HG03565 (cell line): Measurements from ENCODE around the gene PLPP7.
"Not testable (repeated sequence)": the region's sequence is repeated elsewhere in the genome, so short reads cannot be mapped to it uniquely, and the experiment has no call there.

Source experiments
- ATAC-seq: cut with Tn5 transposase; IDR thresholded peaks from one replicate; pipeline ENCODE4 v1.9.1; 2021; ENCODE audit warnings: mild to moderate bottlenecking, moderate library complexity; ENCODE audit not compliant: unreplicated experiment

Gene PLPP7

DNA sequence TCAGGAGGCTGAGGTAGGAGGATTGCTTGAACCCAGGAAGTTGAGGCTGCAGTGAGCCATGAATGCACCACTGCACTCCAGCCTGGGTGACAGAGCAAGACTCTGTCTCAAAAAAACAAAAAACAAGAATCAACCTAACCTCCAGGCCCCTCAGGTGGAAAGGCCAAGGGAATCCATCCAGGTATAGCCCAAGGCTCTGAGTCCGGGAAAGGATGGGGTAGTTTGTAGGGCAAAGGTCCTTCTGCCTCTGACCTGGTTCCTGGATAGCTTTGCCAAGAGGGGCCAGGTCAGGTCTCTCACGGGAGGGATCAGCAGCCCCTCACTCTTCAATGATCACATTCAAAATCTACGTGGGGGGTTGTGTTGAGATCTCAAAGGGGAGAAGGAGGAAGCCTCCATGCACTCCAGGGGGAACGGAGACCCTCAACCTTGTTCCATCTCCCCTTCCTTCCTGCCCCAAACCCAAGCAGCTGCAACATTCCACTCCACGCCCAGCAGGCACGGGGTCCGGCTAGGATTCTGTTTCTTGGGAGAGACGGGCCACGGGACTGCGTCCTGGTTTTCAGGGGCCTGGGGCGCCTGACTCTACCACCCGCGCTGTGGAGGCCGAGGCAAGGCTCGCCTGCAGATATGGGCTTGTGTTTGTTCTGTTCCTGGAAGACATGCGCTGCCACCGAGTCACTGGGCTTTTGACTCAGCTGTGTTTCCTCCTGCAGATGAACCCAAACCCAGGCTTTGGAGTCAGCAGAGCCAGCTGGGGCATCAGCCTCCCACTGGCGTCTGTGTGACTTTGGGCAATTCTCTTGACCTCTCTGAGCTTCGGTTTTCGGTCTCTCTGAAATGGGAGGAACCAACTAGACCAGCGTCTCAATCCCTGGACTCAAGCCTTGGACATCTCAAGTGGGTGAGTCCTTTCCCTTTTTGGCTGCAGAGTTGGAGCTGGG lies 35.5 kb downstream of the PLPP7 start:
- no peak for ATAC-seq

DNA sequence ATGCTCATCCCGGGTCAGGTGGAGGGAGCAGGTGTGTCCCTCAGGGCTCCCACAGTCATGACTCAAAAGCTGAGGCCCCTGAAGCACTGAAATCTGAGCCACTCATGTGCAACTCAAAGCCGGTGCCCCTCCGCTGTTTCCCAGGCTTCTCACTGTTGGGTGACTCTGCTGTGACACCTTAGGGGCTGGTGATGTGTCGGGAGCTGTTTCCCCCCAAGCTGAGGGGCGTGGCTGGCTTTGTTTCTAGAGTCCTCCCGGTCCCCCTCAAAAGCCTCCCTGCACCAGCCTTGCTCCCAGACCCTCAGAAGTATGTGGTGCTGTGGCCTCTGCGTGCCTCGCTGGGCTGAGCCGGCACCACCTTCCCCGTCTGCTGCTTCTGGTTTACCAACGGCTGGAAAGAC lies 39.7 kb downstream of the PLPP7 start:
- ATAC-seq = no peak

DNA sequence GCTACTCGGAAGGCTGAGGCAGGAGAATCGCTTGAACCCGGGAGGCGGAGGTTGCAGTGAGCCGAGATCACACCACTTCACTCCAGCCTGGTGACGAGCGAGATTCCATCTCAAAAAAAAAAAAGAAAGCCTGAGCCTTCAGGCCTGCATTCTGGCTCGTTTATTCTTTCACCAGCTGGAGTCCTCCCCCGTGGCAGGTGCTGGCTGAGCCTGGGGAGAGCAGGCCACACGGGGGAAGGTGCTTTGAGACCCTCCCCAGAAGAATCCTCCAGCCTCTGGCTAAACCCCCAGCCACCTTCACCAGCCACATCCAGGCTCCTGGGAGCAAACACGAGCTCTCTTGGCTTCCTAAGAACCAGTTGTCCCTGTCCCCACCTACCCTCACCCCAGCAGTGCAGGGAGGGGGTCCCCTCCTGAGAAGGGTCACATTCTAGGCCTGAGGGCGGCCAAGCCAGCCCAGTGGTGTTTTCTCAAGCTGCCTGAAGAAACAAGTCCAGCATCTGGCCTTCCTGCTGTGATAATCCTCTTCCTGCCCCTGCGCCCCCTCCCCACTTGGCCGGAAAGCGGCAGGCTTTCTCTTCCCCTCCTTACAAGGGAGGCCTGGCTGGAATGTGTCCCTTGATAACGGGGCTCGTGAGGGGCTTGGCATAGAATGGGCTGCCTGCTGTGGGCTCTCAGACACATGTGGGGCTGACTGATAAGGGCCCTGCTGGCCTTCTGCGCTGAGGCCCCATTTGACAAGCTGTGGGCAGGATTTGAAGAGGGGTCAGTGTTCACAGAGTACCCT lies 41.5 kb downstream of the PLPP7 start:
- ATAC-seq = no peak

DNA sequence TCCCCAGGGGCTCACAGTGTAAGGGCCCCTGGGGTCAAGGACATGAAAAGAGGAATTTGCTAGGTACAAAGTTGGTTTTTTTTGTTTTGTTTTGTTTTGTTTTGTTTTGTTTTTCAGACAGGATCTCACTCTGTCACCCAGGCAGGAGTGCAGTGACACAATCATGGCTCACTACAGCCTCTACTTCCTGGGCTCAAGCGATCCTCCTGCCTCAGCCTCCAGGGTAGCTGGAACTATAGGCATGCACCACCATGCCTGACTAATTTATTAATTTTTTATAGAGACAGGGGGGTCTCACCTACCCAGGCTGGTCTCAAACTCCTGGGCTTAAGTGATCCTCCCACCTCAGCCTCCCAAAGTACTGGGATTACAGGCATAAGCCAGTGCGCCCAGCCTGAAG lies 42.5 kb downstream of the PLPP7 start:
- not testable (repeated sequence) for ATAC-seq

DNA sequence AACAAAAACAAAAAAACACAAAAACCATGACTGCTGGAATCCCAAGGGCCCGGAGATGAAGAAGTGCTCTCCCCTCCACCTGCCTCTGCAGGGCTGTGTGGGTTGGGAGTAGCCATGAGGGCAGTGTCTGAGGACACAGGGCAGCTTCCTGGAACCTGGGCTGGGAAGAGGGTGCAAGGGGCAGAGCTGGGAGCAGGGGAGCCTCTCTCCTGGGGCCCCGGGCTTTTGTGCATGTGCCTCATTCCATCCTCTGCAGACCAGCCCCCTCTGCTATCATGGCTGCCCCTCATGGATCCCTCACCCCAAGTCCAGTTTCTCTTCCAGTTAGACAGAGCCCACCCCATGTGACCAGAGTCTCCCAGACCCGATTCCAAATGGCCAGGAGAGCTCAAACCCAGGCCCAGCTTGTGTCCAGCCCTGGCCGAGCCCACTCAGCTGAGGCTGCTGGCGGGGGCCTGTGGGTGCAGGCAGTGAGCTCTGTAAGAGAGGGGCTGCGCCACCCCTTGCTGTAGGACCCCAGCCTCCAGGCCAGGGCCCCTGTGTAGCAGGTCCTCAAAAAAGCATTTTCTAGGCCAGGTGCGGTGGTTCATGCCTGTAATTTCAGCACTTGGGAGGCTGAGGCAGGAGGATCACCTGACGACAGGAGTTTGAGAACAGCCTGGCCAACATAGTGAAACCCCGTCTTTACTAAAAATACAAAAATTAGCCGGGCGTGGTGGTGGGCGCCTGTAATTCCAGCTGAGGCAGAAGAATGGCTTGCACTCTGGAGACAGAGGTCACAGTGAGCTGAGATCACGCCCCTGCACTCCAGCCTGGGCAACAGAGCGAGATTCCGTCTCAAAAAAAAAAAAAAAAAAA lies 44.5 kb downstream of the PLPP7 start:
- ATAC-seq = no peak

GRCh38 chr9:131334629-131335367 lies 45.3 kb downstream of the PLPP7 start:
- no peak for ATAC-seq

GRCh38 chr9:131335368-131335755 lies 45.8 kb downstream of the PLPP7 start:
- no peak for ATAC-seq

DNA sequence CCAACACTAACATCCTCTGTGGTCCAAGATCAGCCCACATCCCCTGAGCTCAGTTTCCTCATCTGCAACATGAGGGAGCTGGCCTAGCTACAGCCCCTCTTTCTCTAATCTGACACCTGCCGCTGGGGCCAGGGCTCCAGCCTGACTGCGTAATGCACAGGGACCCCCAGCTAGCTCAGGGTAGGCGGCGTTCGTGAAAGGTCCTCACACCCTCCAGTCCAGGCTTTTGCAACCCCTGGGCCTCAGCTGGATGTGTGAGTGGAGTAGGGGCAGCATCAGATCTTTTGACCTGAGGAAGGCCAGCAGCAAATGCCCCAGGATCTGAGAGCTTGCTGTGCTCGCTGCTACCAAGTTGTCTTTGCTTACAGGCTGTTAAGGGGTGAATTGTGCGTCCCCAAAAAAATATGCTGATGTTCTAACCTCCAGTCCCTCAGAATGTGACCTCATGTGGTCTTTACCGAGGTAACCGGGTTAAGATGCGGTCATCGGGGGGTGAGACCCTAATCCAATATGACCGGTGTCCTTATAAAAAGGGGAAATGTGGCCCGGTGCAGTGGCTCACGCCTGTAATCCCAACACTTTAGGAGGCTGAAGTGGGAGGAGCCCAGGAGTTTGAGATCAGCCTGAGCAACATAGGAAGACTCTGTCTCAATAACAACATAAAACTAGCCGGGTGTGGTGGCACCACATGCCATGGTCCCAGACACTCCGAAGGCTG lies 47.8 kb downstream of the PLPP7 start:
- ATAC-seq = no peak

- ATAC-seq = not testable (repeated sequence)
These were observed 49.7 kb downstream of the PLPP7 start for GRCh38 chr9:131339212-131339611.

DNA sequence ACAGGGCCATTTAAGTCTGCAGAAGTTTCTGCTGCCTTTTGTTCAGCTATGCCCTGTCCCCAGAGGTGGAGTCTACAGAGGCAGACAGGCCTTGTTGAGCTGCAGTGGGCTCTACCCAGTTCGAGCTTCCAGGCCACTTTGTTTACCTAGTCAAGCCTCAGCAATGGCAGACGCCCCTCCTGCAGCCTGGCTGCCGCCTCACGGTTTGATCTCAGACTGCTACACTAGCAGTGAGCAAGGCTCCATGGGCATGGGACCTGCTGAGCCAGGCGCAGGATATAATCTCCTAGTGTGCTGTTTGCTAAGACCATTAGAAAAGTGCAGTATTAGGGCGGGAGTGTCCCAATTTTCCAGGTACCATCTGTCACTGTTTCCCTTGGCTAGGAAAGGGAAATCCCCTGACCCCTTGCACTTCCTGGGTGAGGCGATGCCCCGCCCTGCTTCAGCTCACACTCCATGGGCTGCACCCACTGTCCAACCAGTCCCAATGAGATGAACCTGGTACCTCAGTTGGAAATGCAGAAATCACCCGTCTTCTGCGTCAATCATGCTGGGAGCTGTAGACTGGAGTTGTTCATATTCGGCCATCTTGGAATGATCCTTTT lies 55.5 kb downstream of the PLPP7 start:
- not testable (repeated sequence) for ATAC-seq

DNA sequence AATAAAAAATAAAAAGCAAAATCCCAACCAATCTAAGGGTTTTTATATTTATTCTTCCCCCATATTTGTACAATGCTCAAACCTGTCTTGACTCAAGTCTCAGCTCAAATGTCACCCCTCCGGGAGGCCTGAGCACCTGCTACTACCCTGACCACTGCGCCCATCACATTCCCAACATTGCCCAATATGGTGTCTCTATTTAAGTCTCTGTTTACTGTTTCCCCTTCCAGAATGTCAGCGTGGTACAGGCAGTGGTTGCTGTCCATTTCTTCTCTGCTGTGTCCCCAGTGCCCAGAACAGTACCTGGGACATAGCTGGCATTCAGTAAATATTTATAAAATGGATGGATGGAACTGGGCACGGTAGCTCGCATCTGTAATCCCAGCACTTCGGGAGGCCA lies 57.0 kb downstream of the PLPP7 start:
- no peak for ATAC-seq

GRCh38 chr9:131347376-131348020 lies 58.0 kb downstream of the PLPP7 start:
- no peak for ATAC-seq

GRCh38 chr9:131348631-131349521 lies 59.4 kb downstream of the PLPP7 start:
- no peak for ATAC-seq

DNA sequence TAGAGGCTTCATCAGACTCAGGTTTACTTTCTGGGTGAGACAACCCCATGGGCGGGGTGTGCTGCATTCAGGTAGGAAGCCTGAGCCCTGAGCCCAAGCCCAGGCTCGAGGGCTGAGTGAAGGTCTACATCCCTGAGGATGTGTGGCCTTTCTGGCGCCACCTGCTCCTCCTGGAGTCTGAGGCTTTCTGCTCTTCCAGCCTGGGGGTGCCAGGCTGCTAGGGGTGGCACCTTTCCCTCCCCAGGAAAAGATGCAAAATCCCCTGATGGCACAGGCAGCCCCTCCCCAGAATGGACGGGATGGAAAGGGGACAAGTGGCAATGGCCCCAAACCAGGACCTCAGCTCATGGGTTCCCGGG lies 60.0 kb downstream of the PLPP7 start:
- ATAC-seq = no peak

DNA sequence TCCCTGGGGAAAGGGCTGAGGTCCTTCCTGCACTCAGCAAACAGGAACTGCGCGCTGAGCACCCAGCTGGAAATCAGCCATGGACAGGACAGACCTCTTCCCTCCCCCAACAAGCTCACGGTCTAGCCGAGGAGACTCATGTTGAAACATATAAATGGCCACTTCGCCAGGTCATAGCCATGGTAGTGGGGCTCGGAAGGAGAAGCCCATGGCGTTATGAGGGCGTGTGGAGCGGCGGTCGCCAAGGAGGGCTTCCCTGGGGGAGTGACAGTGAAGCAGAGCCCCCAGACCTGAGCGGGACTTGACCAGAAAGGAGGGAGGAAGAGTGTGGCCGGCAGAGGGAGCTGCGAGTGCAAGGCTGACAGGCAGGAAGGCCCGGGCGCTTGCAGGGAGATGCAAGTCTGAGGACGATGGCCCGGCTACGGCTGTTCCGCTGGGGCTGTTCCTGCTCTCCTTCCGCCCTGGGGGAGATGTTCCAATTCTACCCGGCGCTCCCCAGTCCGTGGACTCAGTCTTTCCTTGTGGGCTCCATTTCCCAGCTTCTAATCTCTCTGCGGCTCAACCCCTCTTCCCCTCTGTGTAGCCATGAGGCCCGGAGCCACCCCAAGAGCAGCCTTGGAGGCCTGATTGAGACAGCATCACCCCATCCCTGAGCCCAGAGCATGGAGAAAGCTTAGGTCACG lies 60.5 kb downstream of the PLPP7 start:
- no peak for ATAC-seq

DNA sequence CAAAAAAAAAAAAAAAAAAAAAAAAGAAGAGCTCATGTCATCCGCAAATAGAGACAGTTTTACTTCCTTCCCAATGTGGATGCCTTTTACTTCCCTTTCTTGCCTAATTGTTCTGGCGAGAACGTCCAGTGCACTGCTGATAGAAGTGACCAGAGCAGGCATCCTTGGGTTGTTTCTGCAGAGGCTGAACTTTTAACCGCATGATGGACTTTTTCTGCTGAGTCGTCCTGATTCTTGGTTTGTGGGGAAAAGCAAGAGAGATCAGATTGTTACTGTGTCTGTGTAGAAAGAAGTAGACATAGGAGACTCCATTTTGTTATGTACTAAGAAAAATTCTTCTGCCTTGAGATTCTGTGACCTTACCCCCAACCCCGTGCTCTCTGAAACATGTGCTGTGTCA lies 67.0 kb downstream of the PLPP7 start:
- ATAC-seq = not testable (repeated sequence)

DNA sequence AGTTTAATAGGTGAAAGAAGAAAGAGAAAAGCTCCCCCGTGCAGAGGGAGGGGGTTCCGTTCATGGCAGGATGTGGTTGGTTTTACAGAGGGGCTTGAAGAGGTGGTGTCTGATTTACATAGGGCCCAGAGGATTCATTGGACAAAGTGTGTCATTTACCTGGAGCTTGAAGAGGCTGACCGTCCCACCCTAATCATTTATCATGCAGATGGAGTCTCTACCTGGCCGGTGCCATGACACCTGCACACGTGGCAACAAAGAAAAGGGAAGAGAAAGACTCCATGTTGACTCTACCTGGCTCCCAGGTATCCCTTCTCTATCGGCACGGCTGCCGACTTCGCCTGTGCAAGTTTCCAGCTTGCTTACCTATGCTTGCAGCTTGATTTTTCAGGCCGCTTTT lies 69.0 kb downstream of the PLPP7 start:
- ATAC-seq = no peak
